WTC11 (cell line): ENCODE measurements around the gene FPR1. TPM values are rescaled to one million over a fixed set of nuclear protein-coding genes. Genes with fewer than 3 reads are reported as not detected.

Experiments used
- ATAC-seq: fragments of 200-7000 bp; cut with Tn5 transposase; 2 replicates; pipeline ENCODE4 v1.10.0; 2021; ENCODE audit warnings: mild to moderate bottlenecking, moderate library complexity
- CTCF ChIA-PET: fragments of 300-600 bp; sonication (Branson Sonifier 250); formaldehyde crosslinking; loops from one replicate; lab custom pipeline; 2021; ENCODE audit warnings: antibody characterized with exemption; lab: Charles Lee
- POLR2A ChIA-PET: fragments of 350-600 bp; sonication (Branson Sonifier 250); formaldehyde crosslinking; loops from one replicate; lab custom pipeline; 2021; ENCODE audit warnings: antibody characterized with exemption; lab: Charles Lee
- DNase-seq: peaks from one replicate; pipeline ENCODE4 v3.0.0; 2021; ENCODE audit warnings: low spot score
- H3K27ac Mint-ChIP-seq: 2 replicates; pipeline ENCODE4 v1.8.0; 2021; ENCODE audit warnings: mixed read lengths
- H3K27me3 Mint-ChIP-seq: 2 replicates; pipeline ENCODE4 v1.8.0; 2021; ENCODE audit warnings: low read depth, mild to moderate bottlenecking, moderate library complexity, mixed read lengths
- H3K36me3 Mint-ChIP-seq: 2 replicates; pipeline ENCODE4 v1.8.0; 2021; ENCODE audit warnings: mixed read lengths
- H3K4me1 Mint-ChIP-seq: 2 replicates; pipeline ENCODE4 v1.8.0; 2022; ENCODE audit warnings: mixed read lengths
- H3K4me3 Mint-ChIP-seq: 2 replicates; pipeline ENCODE4 v1.8.0; 2021; ENCODE audit warnings: mild to moderate bottlenecking, moderate library complexity, mixed read lengths
- H3K9me3 Mint-ChIP-seq: 2 replicates; pipeline ENCODE4 v1.8.0; 2021; ENCODE audit warnings: mixed read lengths
- CTCF ChIP-seq: fragments of 200-600 bp; IDR thresholded peaks from 2 replicates; pipeline ENCODE4 v1.8.0; 2022; ENCODE audit warnings: antibody characterized with exemption
- FOXP1 ChIP-seq: sonication (generic); formaldehyde crosslinking; IDR thresholded peaks from 2 replicates; pipeline ENCODE4 v1.8.0; 2022; ENCODE audit warnings: missing genetic modification reagents, mild to moderate bottlenecking, moderate library complexity, borderline replicate concordance
- MLX ChIP-seq: sonication (generic); formaldehyde crosslinking; IDR thresholded peaks from 2 replicates; pipeline ENCODE4 v1.8.1; 2023; ENCODE audit warnings: mild to moderate bottlenecking, missing genetic modification reagents, moderate library complexity
- NR1H2 ChIP-seq: sonication (generic); formaldehyde crosslinking; IDR thresholded peaks from 2 replicates; pipeline ENCODE4 v1.9.0; 2021; ENCODE audit warnings: mild to moderate bottlenecking, moderate library complexity, missing genetic modification reagents
- NR2C2 ChIP-seq: sonication (generic); formaldehyde crosslinking; IDR thresholded peaks from 2 replicates; pipeline ENCODE4 v1.8.0; 2022; ENCODE audit warnings: mild to moderate bottlenecking, missing genetic modification reagents
- PRDM15 ChIP-seq: sonication (generic); formaldehyde crosslinking; IDR thresholded peaks from 2 replicates; pipeline ENCODE4 v1.8.0; 2022; ENCODE audit warnings: missing genetic modification reagents
- TP53 ChIP-seq: sonication (generic); formaldehyde crosslinking; IDR thresholded peaks from 2 replicates; pipeline ENCODE4 v1.8.1; 2023; ENCODE audit warnings: mild to moderate bottlenecking, missing genetic modification reagents
- ZNF263 ChIP-seq: sonication (generic); formaldehyde crosslinking; IDR thresholded peaks from 2 replicates; pipeline ENCODE4 v1.8.1; 2022; ENCODE audit warnings: low read depth, mild to moderate bottlenecking, moderate library complexity, missing genetic modification reagents
- ZNF425 ChIP-seq: fragments of 250-450 bp; sonication (Bioruptor Pico); conservative IDR thresholded peaks from 2 replicates; pipeline ENCODE4 v1.9.0; 2021; ENCODE audit warnings: mild to moderate bottlenecking
- total RNA-seq: library from RNA; stranded (reverse); gene quantifications from 3 replicates; pipeline ENCODE4 v1.2.3, GENCODE V29; 2021

Gene FPR1
- total RNA-seq, 1 experiment from 2014 or later = 0.72 TPM

- TF ChIP-seq ZNF425 (CRISPR knock-in tag) (no peak), NR1H2 (CRISPR knock-in tag) (no peak)
These were observed 15.8 kb downstream of the FPR1 start (continued) for GRCh38 chr19:51735759-51736449.

GRCh38 chr19:51733742-51734522, 17.7 kb downstream of the FPR1 start:
- TF ChIP-seq TP53 (no peak), PRDM15 (CRISPR knock-in tag) (peak; percentile 39; the same call in 1 of the 2 replicates)
- H3K4me3 Mint-ChIP-seq = no peak overlapping the region
- H3K36me3 Mint-ChIP-seq = peaks cover 20% of the 10 kb centered on the region
- CTCF ChIA-PET = no interaction called here
- peaks cover 14% of the 10 kb centered on the region for H3K4me1 Mint-ChIP-seq
- peaks cover 8% of the 10 kb centered on the region for H3K27me3 Mint-ChIP-seq
- DNase-seq (no peak), ATAC-seq (peak; percentile 46)
- H3K27ac Mint-ChIP-seq = no peak overlapping the region
- POLR2A ChIA-PET = no interaction called here
- H3K9me3 Mint-ChIP-seq = peaks cover 22% of the 10 kb centered on the region

- Mint-ChIP-seq H3K9me3 (peaks cover 22% of the 10 kb centered on the region), H3K4me1 (peaks cover 40% of the 10 kb centered on the region), H3K4me3 (no peak overlapping the region), H3K27me3 (peaks cover 23% of the 10 kb centered on the region), H3K27ac (no peak overlapping the region), H3K36me3 (peaks cover 20% of the 10 kb centered on the region)
- CTCF ChIA-PET = no interaction called here
- no peak for DNase-seq
- ATAC-seq = no peak
- POLR2A ChIA-PET = interaction anchor here (1.5 kb wide), 1 partner anchor 27 kb away, joined by 3 read pairs; no protein-coding TSS in a partner anchor
- no peak for TF ChIP-seq NR2C2
- TF ChIP-seq ZNF425 (CRISPR knock-in tag) = no peak
- TF ChIP-seq TP53 = no peak
- TF ChIP-seq ZNF263 (CRISPR knock-in tag) = no peak
- no peak for TF ChIP-seq FOXP1 (CRISPR knock-in tag)
- TF ChIP-seq CTCF = no peak
- TF ChIP-seq MLX = no peak
These were observed 21.9 kb downstream of the FPR1 start for GRCh38 chr19:51729781-51730180.
